Measurements from ENCODE around the gene TMEM272.

The TMEM272 gene

GRCh38 chr13:51844862-51845573 is at the start of gene TMEM272:
TMEM272 (minus strand) TSS chr13:51845177; CDS start chr13:51838530, 6,647 bp downstream.
- peak within 1 kb of the TSS; percentile 50 for H3K4me3 ChIP-seq (ENCODE audit: low read length)
- no peak for DNase-seq (ENCODE audit: low read depth)
- peak; percentile 99 for TF ChIP-seq CTCF (conservative IDR thresholded peaks at IDR 0.05; ENCODE audit: low read depth, low read length)

- no peak overlapping the region for H3K4me3 ChIP-seq (ENCODE audit: low read length)
- no peak for DNase-seq (ENCODE audit: low read depth)
- no peak for TF ChIP-seq CTCF (conservative IDR thresholded peaks at IDR 0.05; ENCODE audit: low read depth, low read length)
Measured at GRCh38 chr13:51894239-51894638, 49.3 kb upstream of the TMEM272 start.

GRCh38 chr13:51892657-51893056 is 47.7 kb upstream of the TMEM272 start:
- no peak for DNase-seq (ENCODE audit: low read depth)
- TF ChIP-seq CTCF (conservative IDR thresholded peaks at IDR 0.05; ENCODE audit: low read depth, low read length), result no peak

GRCh38 chr13:51887468-51887867 is 42.5 kb upstream of the TMEM272 start:
- peak; percentile 50 for DNase-seq (ENCODE audit: low read depth)
- H3K4me3 ChIP-seq (ENCODE audit: low read length), result no peak overlapping the region
- no peak for TF ChIP-seq CTCF (conservative IDR thresholded peaks at IDR 0.05; ENCODE audit: low read depth, low read length)

More at GRCh38 chr13:51892657-51893056, 47.7 kb upstream of the TMEM272 start:
- H3K4me3 ChIP-seq (ENCODE audit: low read length), result no peak overlapping the region

- no peak for TF ChIP-seq CTCF (conservative IDR thresholded peaks at IDR 0.05; ENCODE audit: low read depth, low read length)
- no peak for DNase-seq (ENCODE audit: low read depth)
- H3K4me3 ChIP-seq (ENCODE audit: low read length), result no peak overlapping the region
Measured at GRCh38 chr13:51885651-51886050, 40.7 kb upstream of the TMEM272 start.

GRCh38 chr13:51883226-51883600 is 38.2 kb upstream of the TMEM272 start:
- no peak for TF ChIP-seq CTCF (conservative IDR thresholded peaks at IDR 0.05; ENCODE audit: low read depth, low read length)
- no peak for DNase-seq (ENCODE audit: low read depth)
- H3K4me3 ChIP-seq (ENCODE audit: low read length), result no peak overlapping the region

GRCh38 chr13:51882570-51883225 is 37.7 kb upstream of the TMEM272 start:
- TF ChIP-seq CTCF (conservative IDR thresholded peaks at IDR 0.05; ENCODE audit: low read depth, low read length), result no peak
- H3K4me3 ChIP-seq (ENCODE audit: low read length), result no peak overlapping the region
- DNase-seq (ENCODE audit: low read depth), result no peak

All from retinal pigment epithelial cell (primary cell).